ENCODE results near the gene PRUNE1. TPM values are rescaled to one million over a fixed set of nuclear protein-coding genes. Genes with fewer than 3 reads are reported as not detected.

PRUNE1 gene
- polyA plus RNA-seq, 3 donors, result 49.1 to 51.8 (median 50.2) TPM

DNA sequence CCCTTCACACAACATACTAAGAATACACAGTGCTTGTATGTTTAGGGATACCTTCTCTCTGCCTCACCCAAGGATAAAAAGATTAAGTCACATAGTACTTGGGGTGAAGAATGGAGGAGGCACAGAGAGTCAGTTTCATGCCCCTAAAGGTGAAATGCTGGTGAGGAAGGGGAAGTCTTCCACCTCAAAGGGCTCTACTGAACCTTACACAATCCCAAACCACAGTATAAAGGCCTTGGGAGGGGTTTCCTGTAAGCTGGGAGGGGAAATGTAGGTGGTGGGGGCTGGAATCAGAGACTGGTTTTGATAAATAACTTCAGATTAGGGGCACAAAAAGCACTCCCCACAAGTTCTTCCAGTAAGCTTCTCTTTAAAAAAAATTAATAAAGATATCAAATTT is 5.1 kb upstream of the PRUNE1 start:
- no peak for DNase-seq (ENCODE audit: low read depth in 3 of 3, low spot score in 2 of 3)

DNA sequence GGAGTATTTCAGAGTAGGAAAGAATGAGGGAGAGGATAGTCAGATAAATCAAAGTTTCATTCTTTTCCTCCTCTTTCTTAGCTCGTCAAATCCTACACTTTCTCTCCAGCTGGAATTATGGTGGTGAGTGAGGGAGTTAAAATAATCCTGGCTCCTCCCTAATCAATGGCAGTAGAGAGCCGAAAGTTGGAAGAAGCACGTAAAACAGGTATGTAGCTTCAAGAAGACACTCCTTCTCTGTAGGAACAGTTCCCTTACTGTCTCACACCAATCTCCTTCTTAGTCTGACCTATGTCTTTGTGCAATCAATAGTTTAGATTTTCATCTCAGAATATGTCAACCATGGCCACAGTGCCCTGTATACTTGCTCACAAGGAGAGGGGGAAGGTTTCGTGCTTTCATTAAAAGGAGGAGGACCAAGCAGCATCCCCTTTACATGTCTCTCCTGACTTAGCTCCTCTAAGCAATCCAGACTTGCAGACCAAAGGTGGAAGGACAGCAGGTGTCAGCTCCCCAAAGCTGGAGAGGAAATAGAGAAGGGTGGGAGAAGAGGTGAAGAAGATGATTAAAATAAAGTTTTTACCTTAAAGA is 2.4 kb upstream of the PRUNE1 start:
- DNase-seq (ENCODE audit: low read depth in 3 of 3, low spot score in 2 of 3), result no peak

DNA sequence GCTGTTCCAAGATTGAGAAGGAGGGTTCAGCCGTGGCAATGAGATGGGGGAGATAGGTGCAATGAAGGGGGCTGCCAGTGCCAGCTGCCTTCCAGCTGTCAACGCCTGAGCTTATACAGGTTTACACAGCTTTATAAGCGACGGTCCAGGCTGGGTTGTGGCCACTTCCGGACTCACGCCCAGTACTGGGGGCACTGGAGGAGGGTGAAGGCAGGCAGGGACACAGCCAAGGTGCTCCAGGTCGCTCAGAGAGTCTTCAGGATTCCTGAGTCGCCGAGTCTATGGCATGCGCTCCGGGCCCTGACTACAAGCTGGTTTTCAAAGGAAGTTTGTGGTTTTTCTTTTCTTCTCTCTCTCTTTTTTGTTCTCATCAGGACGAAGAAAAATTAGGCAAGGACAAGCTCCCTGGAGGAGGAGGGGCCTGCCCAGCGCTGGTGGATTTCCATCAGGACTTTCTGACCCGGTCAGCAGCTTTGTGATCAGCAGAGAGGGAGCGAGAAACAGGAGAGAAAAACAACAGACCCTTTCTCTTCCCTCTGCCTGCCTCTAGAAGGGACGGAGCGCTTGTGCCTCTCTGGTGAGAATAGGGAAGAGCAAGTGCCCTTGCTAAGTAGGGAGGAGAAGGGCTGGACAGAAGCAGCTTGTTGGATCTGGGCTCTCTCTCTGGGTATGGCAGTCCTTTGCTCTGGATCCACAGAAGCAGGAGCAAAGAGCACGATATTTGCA is 1.8 kb upstream of the PRUNE1 start, which contains the start of gene MINDY1:
Gene MINDY1, minus strand, starts transcription at position 576 of the 726 bp plus-strand sequence. CDS start 4,285 bp downstream, outside the sequence.
- DNase-seq (ENCODE audit: low read depth in 3 of 3, low spot score in 2 of 3), result peak in 1 of 3 donors; percentile 77

DNA sequence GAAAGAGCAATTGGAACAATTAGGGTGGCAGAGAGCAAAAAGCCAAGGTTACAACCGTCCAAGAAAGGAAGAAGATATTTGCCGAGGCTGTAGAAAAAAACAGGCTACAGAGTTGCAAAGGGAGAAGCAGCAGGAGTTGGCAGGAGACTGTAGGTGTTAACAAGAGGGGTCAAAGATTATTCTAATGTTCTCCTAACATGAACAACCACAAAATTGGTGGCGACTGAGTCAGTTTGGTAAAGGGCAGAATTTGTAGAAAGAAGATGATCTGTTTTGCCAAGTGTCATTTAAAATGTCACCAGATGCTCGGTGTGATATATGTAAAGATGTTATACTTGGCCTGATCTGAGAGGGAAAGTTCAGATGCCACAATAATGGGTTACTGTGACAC is 401 bp upstream of the PRUNE1 start:
- no peak for DNase-seq (ENCODE audit: low read depth in 3 of 3, low spot score in 2 of 3)

DNA sequence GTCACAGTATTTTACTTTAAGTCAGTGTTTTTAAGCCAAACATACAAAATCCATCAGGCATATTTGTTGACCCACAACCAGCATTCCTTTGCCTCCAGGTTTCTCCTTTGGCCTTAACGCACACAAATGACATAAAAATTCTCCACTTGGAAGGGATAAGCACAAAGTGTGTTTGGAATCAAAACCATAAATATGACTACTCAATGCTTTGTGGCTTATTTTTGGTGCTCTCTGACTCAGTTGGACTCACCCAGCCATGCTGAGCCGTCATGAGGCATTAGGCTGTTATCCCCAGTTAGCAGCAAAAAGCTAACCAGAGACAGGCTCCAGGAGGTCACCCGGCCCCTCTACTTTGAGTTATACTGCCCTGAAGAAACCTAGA is 948 bp downstream of the PRUNE1 start:
- no peak for DNase-seq (ENCODE audit: low read depth in 3 of 3, low spot score in 2 of 3)

DNA sequence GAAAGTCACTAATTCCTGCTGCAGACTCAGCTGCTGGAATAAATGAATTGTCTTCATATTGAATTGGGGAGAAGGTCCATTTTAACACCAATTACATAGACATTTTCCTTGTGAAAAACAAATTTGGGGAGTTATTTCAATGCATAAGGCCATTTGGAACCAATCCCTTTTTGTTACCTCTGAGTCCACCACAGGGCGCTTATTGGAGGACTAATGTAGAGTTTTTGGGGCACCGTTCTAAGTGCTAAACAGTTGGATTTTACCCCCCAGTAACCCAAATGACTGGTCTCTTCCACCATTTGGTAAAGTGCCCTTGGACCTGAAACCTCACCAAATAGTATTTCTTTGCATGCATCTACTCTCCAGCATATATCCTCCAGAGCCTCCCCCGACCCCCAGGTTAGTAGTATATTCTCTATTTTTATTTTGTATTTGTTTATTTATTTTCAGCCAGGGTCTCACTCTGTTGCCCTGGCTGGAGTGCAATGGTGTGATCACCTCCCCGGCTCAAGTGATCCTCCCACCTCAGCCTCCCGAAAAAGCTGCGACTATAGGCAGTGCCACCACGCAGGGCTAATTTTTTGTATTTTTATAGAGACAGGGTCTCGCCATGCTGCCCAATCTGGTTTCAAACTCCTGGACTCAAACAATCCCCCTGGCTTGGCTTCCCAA is 1.6 kb downstream of the PRUNE1 start:
- DNase-seq (ENCODE audit: low read depth in 3 of 3, low spot score in 2 of 3), result no peak

DNA sequence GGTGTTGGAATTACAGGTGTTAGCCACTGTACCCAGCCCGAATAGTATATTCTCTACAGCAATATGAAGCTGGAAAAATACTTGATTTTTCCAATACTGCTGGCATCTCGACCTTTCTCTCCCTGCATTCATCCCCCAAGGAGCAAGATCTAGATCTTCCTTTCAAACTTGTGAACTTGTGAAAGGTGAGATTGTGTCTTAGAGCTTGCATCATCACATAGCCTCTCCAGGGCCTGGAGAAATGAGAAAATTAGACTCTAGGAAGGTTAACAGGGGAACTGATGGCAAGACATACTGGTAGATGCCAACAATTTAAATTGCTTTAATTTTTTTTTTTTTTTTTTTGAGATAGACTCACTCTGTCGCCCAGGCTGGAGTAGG is 2.1 kb downstream of the PRUNE1 start:
- DNase-seq (ENCODE audit: low read depth in 3 of 3, low spot score in 2 of 3), result no peak

DNA sequence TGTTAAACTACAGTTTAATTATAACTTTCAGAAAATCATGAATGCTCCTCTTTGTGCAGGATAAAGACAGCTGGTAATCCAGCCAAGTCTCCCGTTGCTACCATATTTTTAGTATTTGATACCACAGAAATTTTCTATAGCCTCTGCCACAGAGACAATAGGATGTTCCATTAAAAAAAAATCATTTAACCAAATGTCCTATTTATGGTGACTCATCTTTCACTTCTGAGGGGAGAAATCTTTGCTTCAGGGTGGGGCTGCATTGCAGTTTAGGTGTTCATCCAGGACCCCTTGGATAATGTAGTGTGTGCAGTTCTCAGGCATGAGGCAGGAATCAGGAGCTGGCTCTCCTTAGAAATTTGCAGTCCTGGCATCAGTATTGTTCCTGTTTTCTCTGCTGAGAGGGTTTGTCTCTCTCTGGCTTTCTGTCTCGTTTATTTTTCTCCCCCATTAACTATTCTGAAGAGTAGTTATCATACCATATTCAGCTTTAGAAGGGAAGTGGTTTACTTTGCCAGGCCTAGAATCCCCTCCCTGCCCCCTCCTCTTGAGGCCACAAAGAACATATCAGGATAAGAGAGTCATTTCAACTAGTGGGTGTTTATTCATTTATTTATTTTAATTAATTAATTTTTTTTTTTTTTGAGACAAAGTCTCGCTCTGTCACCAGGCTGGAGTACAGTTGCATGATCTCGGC is 3.1 kb downstream of the PRUNE1 start:
- no peak for DNase-seq (ENCODE audit: low read depth in 3 of 3, low spot score in 2 of 3)

DNA sequence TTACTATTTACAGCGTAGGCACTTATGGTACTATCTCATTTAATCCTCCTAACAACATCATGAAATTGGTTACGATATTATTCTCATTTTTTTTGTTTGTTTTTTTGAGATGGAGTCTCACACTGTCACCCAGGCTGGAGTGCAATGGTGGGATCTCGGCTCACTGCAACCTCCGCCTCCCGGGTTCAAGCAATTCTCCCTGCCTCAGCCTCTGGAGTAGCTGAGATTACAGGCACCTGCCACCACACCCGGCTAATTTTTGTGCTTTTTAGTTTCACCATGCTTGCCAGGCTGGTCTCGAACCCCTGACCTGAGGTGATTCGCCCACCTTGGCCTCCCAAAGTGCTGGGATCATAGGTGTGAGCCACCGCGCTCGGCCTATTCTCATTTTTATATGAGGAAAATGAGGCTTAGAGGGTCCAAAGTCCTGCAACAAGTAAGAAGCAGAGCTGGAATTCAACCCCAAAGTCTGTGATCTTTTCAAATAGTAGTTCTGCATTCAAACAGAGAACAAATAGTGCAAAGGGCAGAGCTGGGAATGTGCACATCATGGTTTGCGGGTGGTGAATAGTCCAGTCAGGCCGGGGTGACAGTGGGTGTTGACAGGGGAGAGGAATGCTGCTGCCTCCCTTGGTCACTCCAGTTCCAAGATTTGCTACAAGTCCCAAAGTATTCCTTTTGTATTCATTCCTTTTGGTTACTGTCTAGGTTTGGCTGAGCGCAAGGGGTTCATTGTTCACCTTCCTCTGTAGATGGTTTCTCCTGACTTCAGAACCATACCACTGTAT is 4.6 kb downstream of the PRUNE1 start:
- no peak for DNase-seq (ENCODE audit: low read depth in 3 of 3, low spot score in 2 of 3)

DNA sequence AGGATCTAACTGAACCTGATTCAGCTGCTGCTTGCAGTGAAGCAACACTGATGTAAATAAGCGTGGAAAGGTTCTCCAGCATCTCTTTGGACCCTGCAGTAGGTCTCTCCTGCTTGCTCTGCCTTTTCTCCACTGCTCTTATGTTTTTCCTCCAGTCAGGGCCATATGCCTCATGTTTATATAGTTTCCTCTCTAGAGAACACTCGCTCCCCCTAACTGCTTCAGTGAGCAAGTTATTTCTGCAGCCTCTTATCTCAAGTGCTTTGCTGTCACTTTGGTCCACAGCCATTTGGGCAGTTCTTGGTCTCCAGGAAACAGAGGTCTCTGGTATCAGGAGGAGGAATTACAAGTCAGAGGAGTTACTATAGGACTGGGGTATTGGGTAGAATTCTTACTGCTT is 5.3 kb downstream of the PRUNE1 start:
- DNase-seq (ENCODE audit: low read depth in 3 of 3, low spot score in 2 of 3), result peak in 1 of 3 donors; percentile 49

DNA sequence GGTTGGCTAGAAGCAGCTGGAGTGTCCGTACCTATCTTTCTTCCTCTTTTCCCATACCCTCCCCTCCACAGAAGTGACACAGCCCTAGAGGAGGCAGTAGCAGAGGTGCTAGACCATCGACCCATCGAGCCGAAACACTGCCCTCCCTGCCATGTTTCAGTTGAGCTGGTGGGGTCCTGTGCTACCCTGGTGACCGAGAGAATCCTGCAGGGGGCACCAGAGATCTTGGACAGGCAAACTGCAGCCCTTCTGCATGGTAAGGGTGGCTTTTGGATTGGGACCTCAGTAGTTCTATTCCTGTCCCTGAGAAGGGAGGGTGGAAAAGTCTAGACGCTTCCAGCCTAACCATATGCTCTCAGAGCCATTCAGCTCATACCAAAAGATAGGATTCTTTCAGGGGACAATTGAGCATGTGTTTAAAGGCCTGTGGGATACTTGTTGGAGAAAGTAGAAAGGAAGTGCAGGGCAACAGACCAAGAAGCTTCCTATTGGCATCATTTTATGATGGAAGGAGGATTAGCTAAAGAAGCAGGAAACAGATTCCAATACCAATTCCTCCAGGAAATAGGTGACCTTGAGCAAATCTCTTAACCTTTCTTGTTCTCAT is 16.4 kb downstream of the PRUNE1 start:
- DNase-seq (ENCODE audit: low read depth in 3 of 3, low spot score in 2 of 3), result no peak

DNA sequence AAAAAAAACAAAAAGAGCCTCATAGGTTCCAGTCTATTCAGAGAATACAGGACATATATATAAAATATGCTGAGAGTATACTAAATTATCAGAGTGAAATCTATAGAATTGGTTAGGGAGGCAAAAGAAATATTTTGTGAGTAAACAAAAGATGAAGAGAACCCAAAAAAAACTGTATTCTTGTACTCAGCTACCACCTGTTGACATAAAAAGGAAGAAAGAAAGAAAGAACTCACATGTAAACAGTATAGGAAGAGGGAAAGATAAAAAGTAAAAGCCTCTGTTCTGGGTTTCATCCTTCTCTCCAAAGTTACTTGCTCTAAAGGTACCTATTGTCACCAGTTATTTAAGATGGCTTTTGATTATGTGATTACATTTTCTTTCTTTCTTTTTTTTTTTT is 18.2 kb downstream of the PRUNE1 start:
- no peak for DNase-seq (ENCODE audit: low read depth in 3 of 3, low spot score in 2 of 3)

DNA sequence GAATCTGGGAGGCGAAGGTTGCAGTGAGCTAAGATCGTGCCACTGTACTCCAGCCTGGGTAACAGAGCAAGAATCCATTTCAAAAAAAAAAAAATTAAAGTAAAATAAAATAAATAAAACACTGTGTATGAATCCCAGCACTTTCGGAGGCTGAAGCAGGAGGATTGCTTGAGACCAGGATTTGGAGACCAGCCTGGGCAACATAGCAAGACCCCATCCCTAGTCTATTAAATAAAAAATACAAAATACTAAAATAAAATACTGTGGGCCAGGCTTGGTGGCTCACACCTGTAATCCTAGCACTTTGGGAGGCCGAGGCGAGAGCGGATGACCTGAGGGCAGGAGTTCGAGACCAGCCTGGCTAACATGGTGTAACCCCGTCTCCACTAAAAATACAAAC is 23.9 kb downstream of the PRUNE1 start:
- no peak for DNase-seq (ENCODE audit: low read depth in 3 of 3, low spot score in 2 of 3)

DNA sequence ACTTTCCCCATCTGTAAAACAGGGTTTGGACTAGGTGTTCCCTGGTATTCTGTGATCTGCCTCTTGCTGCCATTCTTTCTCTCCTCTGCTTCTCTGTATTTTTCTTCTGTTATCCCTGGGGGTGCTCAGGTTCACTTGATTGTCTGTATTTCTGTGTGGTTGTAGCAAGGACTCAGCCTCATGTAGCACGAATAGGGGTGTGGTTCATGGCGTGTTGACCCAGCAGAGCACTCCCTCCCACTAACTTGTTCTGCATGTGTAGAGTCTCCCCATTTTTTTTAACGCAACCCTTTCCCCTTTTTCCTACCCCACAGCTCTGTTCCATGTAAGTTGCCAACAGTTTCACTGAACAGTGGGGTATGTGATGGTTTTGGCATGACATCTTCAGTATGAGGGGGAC is 26.9 kb downstream of the PRUNE1 start:
- no peak for DNase-seq (ENCODE audit: low read depth in 3 of 3, low spot score in 2 of 3)

DNA sequence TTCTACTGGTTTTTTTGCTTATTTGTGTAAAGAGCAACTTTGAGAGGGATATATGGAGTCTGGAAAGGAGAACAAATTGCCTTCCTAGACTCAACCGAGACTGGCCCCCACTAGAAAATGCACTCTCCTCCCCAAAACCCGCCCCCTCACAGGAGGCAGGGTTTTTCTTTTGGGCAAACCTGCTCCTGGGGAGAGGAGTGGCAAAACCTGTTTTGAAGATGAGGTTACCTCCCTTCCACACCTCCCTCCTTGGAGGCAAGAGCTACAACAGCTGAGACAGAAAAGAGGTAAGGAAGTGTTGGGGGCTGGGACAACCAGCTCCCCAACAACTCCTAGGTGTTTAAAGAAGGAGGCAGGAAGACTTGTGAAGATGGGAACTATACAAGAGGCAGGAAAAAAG is 28.1 kb downstream of the PRUNE1 start, which contains the start of gene BNIPL:
Gene BNIPL, plus strand, starts transcription at position 231 of the 400 bp plus-strand sequence. Its CDS starts 140 bp downstream, at position 371.
- no peak for DNase-seq (ENCODE audit: low read depth in 3 of 3, low spot score in 2 of 3)

DNA sequence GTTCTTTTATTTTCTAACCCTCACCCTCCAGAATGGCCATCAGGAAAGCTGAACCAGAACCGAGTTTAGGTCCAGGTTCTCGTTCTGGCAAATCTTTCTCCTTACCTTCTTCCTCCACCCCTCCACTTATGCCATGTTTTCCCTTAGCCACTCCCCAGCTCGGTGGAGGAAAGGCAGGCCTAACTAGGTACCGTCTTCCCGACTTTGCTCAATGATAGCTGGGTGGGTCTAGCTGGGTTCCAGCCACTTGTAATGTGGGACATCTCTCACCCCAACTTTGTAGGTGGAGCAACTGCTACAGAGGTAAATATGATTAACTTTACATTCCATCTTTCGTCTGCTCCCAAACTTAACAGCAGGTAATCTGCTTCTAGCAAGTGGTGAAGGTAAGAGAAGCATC is 28.8 kb downstream of the PRUNE1 start:
- DNase-seq (ENCODE audit: low read depth in 3 of 3, low spot score in 2 of 3), result no peak

DNA sequence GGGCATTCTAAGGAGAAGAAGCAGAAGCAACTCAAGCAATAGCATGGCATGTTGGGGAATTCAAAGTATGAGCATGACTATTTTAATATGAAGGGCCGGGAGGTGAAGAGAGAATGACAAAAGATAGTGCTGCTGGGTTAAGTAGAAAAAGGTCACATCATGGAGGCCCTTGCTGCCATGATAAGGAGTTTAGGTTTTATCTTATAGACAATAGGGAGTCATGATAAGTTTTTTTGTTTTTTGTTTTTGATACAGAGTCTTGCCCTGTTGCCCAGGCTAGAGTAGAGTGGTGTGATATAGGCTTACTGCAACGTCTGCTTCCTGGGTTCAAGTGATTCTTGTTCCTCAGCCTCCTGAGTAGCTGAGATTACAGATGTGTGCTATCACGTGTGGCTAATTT is 31.3 kb downstream of the PRUNE1 start:
- no peak for DNase-seq (ENCODE audit: low read depth in 3 of 3, low spot score in 2 of 3)

DNA sequence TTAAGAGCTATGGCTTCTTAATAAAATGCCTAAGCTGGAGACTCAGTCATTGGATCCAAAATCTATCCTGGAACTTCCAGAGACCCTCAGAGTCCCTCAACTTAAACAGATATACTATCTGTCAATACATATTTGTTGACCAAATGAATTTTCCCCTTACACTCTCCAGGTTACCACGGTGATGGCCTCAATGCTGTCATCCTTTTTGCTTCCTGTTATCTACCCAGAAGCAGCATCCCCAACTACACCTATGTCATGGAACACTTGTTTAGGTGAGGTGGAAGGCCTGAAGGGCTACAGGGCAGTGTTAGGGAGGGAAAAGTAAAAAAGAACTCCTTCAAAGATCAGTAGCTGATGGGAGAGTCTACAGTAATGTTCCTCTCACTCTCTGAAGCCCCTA is 34.9 kb downstream of the PRUNE1 start:
- no peak for DNase-seq (ENCODE audit: low read depth in 3 of 3, low spot score in 2 of 3)

DNA sequence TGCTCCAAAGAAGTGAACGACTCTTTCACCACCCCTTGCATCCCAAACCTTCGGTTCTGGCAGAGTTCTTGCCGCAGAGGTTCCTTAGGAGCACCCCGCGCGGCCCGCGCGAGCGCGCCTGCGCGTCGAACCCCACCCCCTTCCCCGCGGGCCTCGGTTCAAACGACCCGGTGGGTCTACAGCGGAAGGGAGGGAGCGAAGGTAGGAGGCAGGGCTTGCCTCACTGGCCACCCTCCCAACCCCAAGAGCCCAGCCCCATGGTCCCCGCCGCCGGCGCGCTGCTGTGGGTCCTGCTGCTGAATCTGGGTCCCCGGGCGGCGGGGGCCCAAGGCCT is 39.3 kb downstream of the PRUNE1 start, which contains the start of gene C1orf56:
Gene C1orf56, plus strand, starts transcription at position 161 of the 334 bp plus-strand sequence. Its CDS starts 97 bp downstream, at position 258.
- DNase-seq (ENCODE audit: low read depth in 3 of 3, low spot score in 2 of 3), result peak; percentile 47 to 72 (median 65)
